ENCODE measurements around the gene COBL.

The COBL gene

DNA sequence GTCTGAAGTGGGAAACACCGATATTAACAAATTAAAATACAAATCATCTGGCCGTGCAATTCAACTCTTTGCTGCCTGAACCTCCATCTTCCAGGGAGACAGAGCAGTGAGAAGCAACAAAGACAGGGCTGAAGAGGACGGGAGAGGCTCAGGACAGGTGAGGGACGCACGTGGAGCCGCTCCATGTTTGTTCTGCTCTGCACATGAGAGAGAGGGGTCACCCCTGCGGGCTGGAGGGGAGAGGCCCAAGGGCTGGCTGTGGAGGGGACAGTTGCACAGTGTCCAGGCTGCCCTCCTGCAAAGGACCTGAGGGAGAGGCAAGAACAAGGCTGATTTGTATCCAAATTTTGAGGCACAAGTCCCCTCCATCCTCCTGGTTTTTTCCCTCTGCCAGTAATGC is 41.7 kb downstream of the COBL start:
- peaks cover 79% of the 10 kb centered on the region for H3K4me1 ChIP-seq
- TF ChIP-seq, protein P1, sequence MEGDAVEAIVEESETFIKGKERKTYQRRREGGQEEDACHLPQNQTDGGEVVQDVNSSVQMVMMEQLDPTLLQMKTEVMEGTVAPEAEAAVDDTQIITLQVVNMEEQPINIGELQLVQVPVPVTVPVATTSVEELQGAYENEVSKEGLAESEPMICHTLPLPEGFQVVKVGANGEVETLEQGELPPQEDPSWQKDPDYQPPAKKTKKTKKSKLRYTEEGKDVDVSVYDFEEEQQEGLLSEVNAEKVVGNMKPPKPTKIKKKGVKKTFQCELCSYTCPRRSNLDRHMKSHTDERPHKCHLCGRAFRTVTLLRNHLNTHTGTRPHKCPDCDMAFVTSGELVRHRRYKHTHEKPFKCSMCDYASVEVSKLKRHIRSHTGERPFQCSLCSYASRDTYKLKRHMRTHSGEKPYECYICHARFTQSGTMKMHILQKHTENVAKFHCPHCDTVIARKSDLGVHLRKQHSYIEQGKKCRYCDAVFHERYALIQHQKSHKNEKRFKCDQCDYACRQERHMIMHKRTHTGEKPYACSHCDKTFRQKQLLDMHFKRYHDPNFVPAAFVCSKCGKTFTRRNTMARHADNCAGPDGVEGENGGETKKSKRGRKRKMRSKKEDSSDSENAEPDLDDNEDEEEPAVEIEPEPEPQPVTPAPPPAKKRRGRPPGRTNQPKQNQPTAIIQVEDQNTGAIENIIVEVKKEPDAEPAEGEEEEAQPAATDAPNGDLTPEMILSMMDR (IDR thresholded peaks at IDR 0.05): no peak
- H3K27me3 ChIP-seq (ENCODE audit: control insufficient read depth, insufficient read depth, low read length): no peaks in the 10 kb centered on the region
- H3K4me2 ChIP-seq (ENCODE audit: low read length): no peak overlapping the region
- H3K27ac ChIP-seq: peak overlapping the region; percentile 97
- H3K4me3 ChIP-seq (ENCODE audit: low read depth, low read length): no peak overlapping the region
- no peaks in the 10 kb centered on the region for H3K9me3 ChIP-seq (ENCODE audit: control insufficient read depth, low read length)
- H3K9ac ChIP-seq: no peak overlapping the region
- no peaks in the 10 kb centered on the region for H3K36me3 ChIP-seq (ENCODE audit: control insufficient read depth, insufficient read depth, low read length)
- peaks cover 28% of the 10 kb centered on the region for H3K79me2 ChIP-seq
- H2AFZ ChIP-seq: peak overlapping the region; percentile 28

- Histone ChIP-seq H3K9ac (no peak overlapping the region), H3K4me3 (ENCODE audit: low read depth, low read length) (no peak overlapping the region), H2AFZ (no peak overlapping the region), H3K9me3 (ENCODE audit: control insufficient read depth, low read length) (no peaks in the 10 kb centered on the region), H3K27me3 (ENCODE audit: control insufficient read depth, insufficient read depth, low read length) (no peaks in the 10 kb centered on the region), H3K27ac (peak overlapping the region; percentile 97), H3K4me1 (peaks cover 80% of the 10 kb centered on the region), H3K4me2 (ENCODE audit: low read length) (no peak overlapping the region), H3K36me3 (ENCODE audit: control insufficient read depth, insufficient read depth, low read length) (no peaks in the 10 kb centered on the region), H3K79me2 (peaks cover 37% of the 10 kb centered on the region)
- TF ChIP-seq, protein P1 (IDR thresholded peaks at IDR 0.05): no peak
Observed at GRCh38 chr7:51274001-51274400, 42.6 kb downstream of the COBL start.

DNA sequence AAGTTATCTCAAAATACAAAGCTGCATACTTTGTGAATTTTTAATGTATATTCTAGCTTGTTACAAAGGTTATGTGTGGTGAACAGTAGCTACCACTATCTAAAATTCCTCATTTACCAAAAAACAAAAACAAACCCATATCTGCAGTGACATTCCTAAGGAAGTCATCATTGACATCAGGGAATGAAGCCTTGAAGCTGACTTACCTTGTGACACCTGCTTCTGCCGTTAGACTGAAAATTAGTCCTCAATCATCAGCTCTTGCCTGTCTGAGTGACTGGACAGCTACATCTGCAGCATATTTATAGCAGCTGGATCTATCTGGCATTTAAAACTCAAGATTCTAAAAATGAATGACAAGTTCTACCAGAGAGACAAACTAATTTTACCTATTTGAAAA is 43.2 kb downstream of the COBL start:
- Histone ChIP-seq H3K79me2 (peaks cover 43% of the 10 kb centered on the region), H3K4me3 (ENCODE audit: low read depth, low read length) (no peak overlapping the region), H3K36me3 (ENCODE audit: control insufficient read depth, insufficient read depth, low read length) (no peaks in the 10 kb centered on the region), H3K4me1 (peaks cover 74% of the 10 kb centered on the region), H3K9me3 (ENCODE audit: control insufficient read depth, low read length) (no peaks in the 10 kb centered on the region), H3K4me2 (ENCODE audit: low read length) (no peak overlapping the region), H3K27me3 (ENCODE audit: control insufficient read depth, insufficient read depth, low read length) (no peaks in the 10 kb centered on the region), H3K27ac (peak overlapping the region; percentile 97), H3K9ac (no peak overlapping the region), H2AFZ (no peak overlapping the region)
- TF ChIP-seq, protein P1 (IDR thresholded peaks at IDR 0.05): no peak

- Histone ChIP-seq H3K4me3 (ENCODE audit: low read depth, low read length) (no peak overlapping the region), H3K27me3 (ENCODE audit: control insufficient read depth, insufficient read depth, low read length) (no peaks in the 10 kb centered on the region), H3K79me2 (peaks cover 60% of the 10 kb centered on the region), H3K36me3 (ENCODE audit: control insufficient read depth, insufficient read depth, low read length) (no peaks in the 10 kb centered on the region), H3K4me2 (ENCODE audit: low read length) (no peak overlapping the region), H3K9ac (no peak overlapping the region), H3K9me3 (ENCODE audit: control insufficient read depth, low read length) (no peaks in the 10 kb centered on the region), H2AFZ (no peak overlapping the region), H3K27ac (no peak overlapping the region), H3K4me1 (peaks cover 57% of the 10 kb centered on the region)
- TF ChIP-seq, protein P1 (IDR thresholded peaks at IDR 0.05): no peak
Observed at GRCh38 chr7:51270965-51271364, 45.6 kb downstream of the COBL start.

- Histone ChIP-seq H3K9ac (no peak overlapping the region), H3K4me1 (peaks cover 57% of the 10 kb centered on the region), H3K9me3 (ENCODE audit: control insufficient read depth, low read length) (no peaks in the 10 kb centered on the region), H3K4me3 (ENCODE audit: low read depth, low read length) (no peak overlapping the region), H3K27me3 (ENCODE audit: control insufficient read depth, insufficient read depth, low read length) (no peaks in the 10 kb centered on the region), H3K79me2 (peaks cover 70% of the 10 kb centered on the region), H3K27ac (peak overlapping the region; percentile 51), H3K36me3 (ENCODE audit: control insufficient read depth, insufficient read depth, low read length) (no peaks in the 10 kb centered on the region), H3K4me2 (ENCODE audit: low read length) (no peak overlapping the region), H2AFZ (peak overlapping the region; percentile 23)
- TF ChIP-seq, protein P1 (IDR thresholded peaks at IDR 0.05): no peak
Observed at GRCh38 chr7:51269911-51270310, 46.7 kb downstream of the COBL start.
